Transverse colon (tissue), 4 donors: ENCODE measurements around the gene EML1. TPM values are rescaled to one million over a fixed set of nuclear protein-coding genes. Genes with fewer than 3 reads are reported as not detected.

Source experiments
- DNase-seq: peaks from one replicate; pipeline ENCODE4 v3.0.0-alpha.2; 2019
- H3K27ac ChIP-seq, 4 donors: fragments of 200-600 bp; sonication (generic); 2 replicates each; pipeline ENCODE4 v1.5.1; 2016 to 2018; ENCODE audit warnings: inconsistent platforms in 4 of 4
- H3K27me3 ChIP-seq: fragments of 200-600 bp; sonication (generic); 2 replicates; pipeline ENCODE4 v1.5.1; 2017; ENCODE audit warnings: inconsistent platforms
- H3K36me3 ChIP-seq, 4 donors: fragments of 200-600 bp; sonication (generic); 2 replicates each; pipeline ENCODE4 v1.5.1; 2017 to 2019; ENCODE audit warnings: inconsistent platforms in 4 of 4
- H3K4me1 ChIP-seq, 4 donors: fragments of 200-600 bp; sonication (generic); 2 replicates each; pipeline ENCODE4 v1.5.1; 2017 to 2020; ENCODE audit warnings: inconsistent platforms in 4 of 4
- H3K4me3 ChIP-seq, 4 donors: fragments of 200-600 bp; sonication (generic); 1 replicate in 1 of 4; 2 replicates in 3 of 4; pipeline versions ENCODE4 v1.5.1 to v1.6.1; 2017 to 2019; ENCODE audit warnings: inconsistent platforms in 4 of 4
- H3K9me3 ChIP-seq, 2 donors: fragments of 200-600 bp; sonication (generic); 2 replicates each; pipeline ENCODE4 v1.5.1; 2017 to 2019; ENCODE audit warnings: inconsistent platforms in 2 of 2
- CTCF ChIP-seq, 5 experiments: fragments of 200-600 bp in 3 of 5; fragments of 450-650 bp in 2 of 5; sonication (generic) in 3 of 5; IDR thresholded peaks; 1 replicate in 2 of 5; 2 replicates in 3 of 5; pipeline ENCODE4 v1.5.1; 2016 to 2017; ENCODE audit warnings: antibody characterized with exemption in 5 of 5, inconsistent platforms in 3 of 5, mild to moderate bottlenecking in 2 of 5, moderate library complexity in 1 of 5
- EP300 ChIP-seq: sonication (generic); formaldehyde crosslinking; IDR thresholded peaks from one replicate; pipeline ENCODE4 v1.6.1; 2017; ENCODE audit warnings: antibody characterized with exemption, low read depth
- POLR2A ChIP-seq: fragments of 450-650 bp; IDR thresholded peaks from one replicate; pipeline ENCODE4 v1.6.1; 2016; ENCODE audit warnings: antibody characterized with exemption, mild to moderate bottlenecking, moderate library complexity
- POLR2AphosphoS5 ChIP-seq, 3 donors: sonication (generic); formaldehyde crosslinking; IDR thresholded peaks; one replicate each; pipeline ENCODE4 v1.6.1; 2016; ENCODE audit warnings: antibody characterized with exemption in 3 of 3
- WGBS, 2 donors: methylation state at CpG; one replicate each; pipeline ENCODE4 v1.1.5; 2018; ENCODE audit warnings: low coverage in 1 of 2; 5-methylcytosine and 5-hydroxymethylcytosine counted together
- in situ Hi-C, 4 donors: fragments of 200-750 bp; cut with MboI; loops; one replicate each; pipeline versions ENCODE4 v1.15.0 to v1.15.1; 2017; ENCODE audit warnings: low sequenced_read_pairs in 3 of 4, low pct_ligation_motif_present in 1 of 4, low pct_unique_long_range_greater_than_20kb in 1 of 4
- intact Hi-C: fragments of 100-400 bp; cut with DNase I; formaldehyde crosslinking; loops from one replicate; pipeline ENCODE4 v1.15.1; 2023; ENCODE audit warnings: low total_unique reads
- total RNA-seq, 4 donors: library from RNA; depleted of rRNA; stranded (reverse); fragments of >200 nt; gene quantifications; one replicate each; pipeline ENCODE4 v1.1.0, GENCODE V29; 2016

Gene EML1
- total RNA-seq, 4 donors from 2014 or later, result 16.8 to 59.5 (median 21.9) TPM

- H3K4me1 ChIP-seq, result peaks cover 33 to 61% (median 48%) of the 10 kb centered on the region in 4 donors
- peaks cover 7% of the 10 kb centered on the region for H3K27me3 ChIP-seq
- intact Hi-C loops (no loop called here), in situ Hi-C loops (no loop called here)
- DNase-seq, result no peak
- TF ChIP-seq POLR2A, result no peak
- no peak for TF ChIP-seq POLR2AphosphoS5 (IDR thresholded peaks at IDR 0.05)
- TF ChIP-seq CTCF (IDR thresholded peaks at IDR 0.05), result no peak
- TF ChIP-seq EP300, result no peak
- peak overlapping the region; percentile 30 to 83 (median 80) for H3K27ac ChIP-seq
- no peaks in the 10 kb centered on the region for H3K9me3 ChIP-seq
- no peaks in the 10 kb centered on the region for H3K36me3 ChIP-seq
- H3K4me3 ChIP-seq, result no peak overlapping the region
- 64% methylated on average over 8 of the region's 8 CpGs; no CpG with 5 or more reads in 1 of the 2 donors for WGBS, 2 donors
Observed at GRCh38 chr14:99755068-99755405, 38.2 kb upstream of the EML1 start.

- intact Hi-C loops, result no loop called here
- peak; percentile 73 for DNase-seq
- Histone ChIP-seq H3K27me3 (peaks cover 7% of the 10 kb centered on the region), H3K4me1 (peaks cover 33 to 61% (median 47%) of the 10 kb centered on the region in 4 donors), H3K4me3 (no peak overlapping the region), H3K36me3 (no peaks in the 10 kb centered on the region), H3K27ac (peak overlapping the region; percentile 37 to 83 (median 78)), H3K9me3 (no peaks in the 10 kb centered on the region)
- WGBS, 2 donors, result 55% methylated on average over 20 of the region's 21 CpGs; no CpG with 5 or more reads in 1 of the 2 donors
- in situ Hi-C loops, result no loop called here
- TF ChIP-seq CTCF (IDR thresholded peaks at IDR 0.05) (no peak), POLR2AphosphoS5 (IDR thresholded peaks at IDR 0.05) (peak in 2 of 3 donors; percentile 39 to 51), POLR2A (no peak)
Observed at GRCh38 chr14:99755629-99756603, 37.3 kb upstream of the EML1 start.

- Histone ChIP-seq H3K4me1 (peaks cover 33 to 58% (median 45%) of the 10 kb centered on the region in 4 donors), H3K36me3 (no peaks in the 10 kb centered on the region), H3K27me3 (peaks cover 7% of the 10 kb centered on the region), H3K4me3 (no peak overlapping the region), H3K27ac (peak overlapping the region; percentile 37 to 83 (median 78)), H3K9me3 (no peaks in the 10 kb centered on the region)
- in situ Hi-C loops, result no loop called here
- intact Hi-C loops, result no loop called here
- DNase-seq, result no peak
- WGBS, 2 donors, result 87 to 93% methylated on average over 3 to 21 of the region's 21 CpGs
- no peak for TF ChIP-seq POLR2AphosphoS5 (IDR thresholded peaks at IDR 0.05)
- no peak for TF ChIP-seq EP300
Observed at GRCh38 chr14:99756796-99757195, 36.4 kb upstream of the EML1 start.

- intact Hi-C loops (no loop called here), in situ Hi-C loops (no loop called here)
- Histone ChIP-seq H3K4me1 (peaks cover 31 to 51% (median 38%) of the 10 kb centered on the region in 4 donors), H3K9me3 (no peaks in the 10 kb centered on the region), H3K36me3 (no peaks in the 10 kb centered on the region), H3K27ac (peak overlapping the region; percentile 72 to 83 (median 78)), H3K4me3 (no peak overlapping the region), H3K27me3 (peaks cover under 1% of the 10 kb centered on the region)
- TF ChIP-seq POLR2AphosphoS5 (IDR thresholded peaks at IDR 0.05), result peak; percentile 26 to 65 (median 41)
- TF ChIP-seq EP300, result no peak
- DNase-seq, result no peak
- 55 to 73% methylated on average over 9 to 12 of the region's 12 CpGs for WGBS, 2 donors
Observed at GRCh38 chr14:99757331-99758070, 35.7 kb upstream of the EML1 start.
